Embryonic facial prominence (tissue), 1 donor: ENCODE measurements around the gene PLCL1.

Source experiments
- DNase-seq: peaks from one replicate; pipeline ENCODE4 v3.0.0-alpha.2; 2016; ENCODE audit errors: extremely low spot score

Gene PLCL1

GRCh38 chr2:197804049-197804757, at the start of gene PLCL1:
PLCL1 (plus strand) TSS chr2:197804593.
- peak; percentile 72 for DNase-seq

GRCh38 chr2:197759013-197759412, 45.4 kb upstream of the PLCL1 start:
- DNase-seq = no peak

- DNase-seq = no peak
Observed at GRCh38 chr2:197759625-197760292, 44.6 kb upstream of the PLCL1 start.

GRCh38 chr2:197760293-197760657, 44.1 kb upstream of the PLCL1 start:
- no peak for DNase-seq

GRCh38 chr2:197777823-197778407, 26.5 kb upstream of the PLCL1 start:
- DNase-seq = no peak

GRCh38 chr2:197779261-197779660, 25.1 kb upstream of the PLCL1 start:
- no peak for DNase-seq

- DNase-seq = no peak
Observed at GRCh38 chr2:197782126-197782525, 22.3 kb upstream of the PLCL1 start.

GRCh38 chr2:197784956-197785941, 19.1 kb upstream of the PLCL1 start, which contains the start of gene BOLL:
BOLL (minus strand) TSS chr2:197785319; CDS start chr2:197781850, 3,469 bp downstream.
- DNase-seq = no peak

- no peak for DNase-seq
Observed at GRCh38 chr2:197786010-197786877, 18.1 kb upstream of the PLCL1 start.

GRCh38 chr2:197793456-197793855, 10.9 kb upstream of the PLCL1 start:
- DNase-seq = no peak

GRCh38 chr2:197795277-197795676, 9.1 kb upstream of the PLCL1 start:
- DNase-seq = no peak

- no peak for DNase-seq
Observed at GRCh38 chr2:197798187-197798586, 6.2 kb upstream of the PLCL1 start.

GRCh38 chr2:197799068-197799467, 5.3 kb upstream of the PLCL1 start:
- no peak for DNase-seq

GRCh38 chr2:197800091-197800490, 4.3 kb upstream of the PLCL1 start:
- no peak for DNase-seq

- DNase-seq = no peak
Observed at GRCh38 chr2:197801033-197801432, 3.4 kb upstream of the PLCL1 start.

- DNase-seq = peak; percentile 65
Observed at GRCh38 chr2:197803033-197803444, 1.4 kb upstream of the PLCL1 start.

GRCh38 chr2:197804758-197805714, 643 bp downstream of the PLCL1 start:
- DNase-seq = no peak

- no peak for DNase-seq
Observed at GRCh38 chr2:197805715-197806633, 1.6 kb downstream of the PLCL1 start.

GRCh38 chr2:197809064-197809463, 4.7 kb downstream of the PLCL1 start:
- DNase-seq = no peak
